ENCODE data around the gene FBLN5. TPM values are rescaled to one million over a fixed set of nuclear protein-coding genes. Genes with fewer than 3 reads are reported as not detected.
A peak's percentile ranks its signal among the peaks of the same experiment; 100 is the strongest.

Gene FBLN5
- total and polyA plus RNA-seq, 2 experiments from 2014 or later, result 157 to 337 TPM

DNA sequence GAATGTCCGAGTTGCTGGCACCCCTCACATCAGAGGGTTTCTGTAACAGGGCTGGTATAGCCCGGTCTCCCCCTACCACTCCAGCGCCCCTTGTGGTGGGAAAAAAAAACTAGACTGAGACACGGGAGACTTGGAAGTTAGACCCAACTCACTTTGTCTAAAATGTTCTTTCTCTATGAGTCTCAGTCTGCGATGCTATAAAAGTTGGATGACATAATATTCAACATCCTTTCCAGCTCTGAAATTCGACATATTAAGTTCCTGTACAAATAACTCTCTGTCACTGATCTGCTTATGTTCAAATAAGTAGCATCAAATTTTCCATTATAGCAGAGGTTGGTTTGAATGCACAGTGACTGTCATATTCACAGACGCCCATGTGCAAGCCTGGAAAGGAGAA, 54.5 kb downstream of the FBLN5 start:
- Histone ChIP-seq H3K27ac (no peak overlapping the region), H3K79me2 (no peaks in the 10 kb centered on the region), H4K20me1 (ENCODE audit: insufficient read depth, poor library complexity, severe bottlenecking) (no peaks in the 10 kb centered on the region), H3K9me2 (replicated peaks; ENCODE audit: insufficient read depth) (no peaks in the 10 kb centered on the region), H3K9me3 (ENCODE audit: low read depth) (no peaks in the 10 kb centered on the region), H3K36me3 (replicated peaks; ENCODE audit: insufficient read depth, low read depth) (no peaks in the 10 kb centered on the region), H3K4me1 (ENCODE audit: insufficient read depth) (peaks cover under 1% of the 10 kb centered on the region), H3K4me2 (no peak overlapping the region), H3K27me3 (no peaks in the 10 kb centered on the region), H3K4me3 (no peak overlapping the region), H2AFZ (no peak overlapping the region)
- no peak for DNase-seq (ENCODE audit: low spot score)
- TF ChIP-seq, protein P1, sequence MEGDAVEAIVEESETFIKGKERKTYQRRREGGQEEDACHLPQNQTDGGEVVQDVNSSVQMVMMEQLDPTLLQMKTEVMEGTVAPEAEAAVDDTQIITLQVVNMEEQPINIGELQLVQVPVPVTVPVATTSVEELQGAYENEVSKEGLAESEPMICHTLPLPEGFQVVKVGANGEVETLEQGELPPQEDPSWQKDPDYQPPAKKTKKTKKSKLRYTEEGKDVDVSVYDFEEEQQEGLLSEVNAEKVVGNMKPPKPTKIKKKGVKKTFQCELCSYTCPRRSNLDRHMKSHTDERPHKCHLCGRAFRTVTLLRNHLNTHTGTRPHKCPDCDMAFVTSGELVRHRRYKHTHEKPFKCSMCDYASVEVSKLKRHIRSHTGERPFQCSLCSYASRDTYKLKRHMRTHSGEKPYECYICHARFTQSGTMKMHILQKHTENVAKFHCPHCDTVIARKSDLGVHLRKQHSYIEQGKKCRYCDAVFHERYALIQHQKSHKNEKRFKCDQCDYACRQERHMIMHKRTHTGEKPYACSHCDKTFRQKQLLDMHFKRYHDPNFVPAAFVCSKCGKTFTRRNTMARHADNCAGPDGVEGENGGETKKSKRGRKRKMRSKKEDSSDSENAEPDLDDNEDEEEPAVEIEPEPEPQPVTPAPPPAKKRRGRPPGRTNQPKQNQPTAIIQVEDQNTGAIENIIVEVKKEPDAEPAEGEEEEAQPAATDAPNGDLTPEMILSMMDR (IDR thresholded peaks at IDR 0.05; ENCODE audit: poor library complexity), result peak; percentile 35
- no peak for TF ChIP-seq EZH2 (IDR thresholded peaks at IDR 0.05; ENCODE audit: borderline replicate concordance)
- WGBS (ENCODE audit: low lambda C conversion rate, missing lambda C conversion rate), result 25% methylated on average over 7 of the region's 7 CpGs

DNA sequence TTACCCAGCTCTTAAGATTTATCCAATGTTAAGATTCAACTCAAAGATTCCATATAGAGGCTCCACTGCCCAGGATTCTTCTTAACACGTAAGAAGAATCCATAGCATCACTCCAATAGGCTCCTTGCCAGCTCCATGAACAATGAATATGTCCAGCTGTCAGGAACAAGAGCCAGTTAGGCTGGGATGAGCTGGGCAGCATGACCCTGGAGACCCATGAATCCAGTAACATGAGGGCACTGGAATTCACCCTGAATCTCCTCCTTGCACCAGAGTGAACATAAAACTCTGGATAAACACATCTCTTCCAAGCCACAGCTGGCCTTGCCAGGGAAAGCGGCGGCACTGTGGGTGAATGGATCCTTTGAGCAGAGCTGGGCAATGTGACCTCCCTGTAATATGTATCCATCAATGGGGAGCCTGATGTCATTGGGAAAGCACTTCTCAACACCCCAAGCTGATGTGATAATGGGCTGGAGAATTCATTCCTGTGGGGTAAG, 55.7 kb downstream of the FBLN5 start:
- Histone ChIP-seq H4K20me1 (ENCODE audit: insufficient read depth, poor library complexity, severe bottlenecking) (no peaks in the 10 kb centered on the region), H3K4me3 (no peak overlapping the region), H3K27me3 (no peaks in the 10 kb centered on the region), H3K36me3 (replicated peaks; ENCODE audit: insufficient read depth, low read depth) (no peaks in the 10 kb centered on the region), H3K9me3 (ENCODE audit: low read depth) (no peaks in the 10 kb centered on the region), H3K4me2 (no peak overlapping the region), H2AFZ (no peak overlapping the region), H3K4me1 (ENCODE audit: insufficient read depth) (no peaks in the 10 kb centered on the region), H3K9me2 (replicated peaks; ENCODE audit: insufficient read depth) (no peaks in the 10 kb centered on the region), H3K27ac (no peak overlapping the region), H3K79me2 (no peaks in the 10 kb centered on the region)
- TF ChIP-seq EZH2phosphoT487 (IDR thresholded peaks at IDR 0.05; ENCODE audit: low read depth, severe bottlenecking, unreplicated experiment) (no peak), EZH2 (IDR thresholded peaks at IDR 0.05; ENCODE audit: borderline replicate concordance) (no peak)
- TF ChIP-seq, protein P1 (IDR thresholded peaks at IDR 0.05; ENCODE audit: poor library complexity), result no peak
- DNase-seq (ENCODE audit: low spot score), result no peak
- 90% methylated on average over 3 of the region's 3 CpGs for WGBS (ENCODE audit: low lambda C conversion rate, missing lambda C conversion rate)

DNA sequence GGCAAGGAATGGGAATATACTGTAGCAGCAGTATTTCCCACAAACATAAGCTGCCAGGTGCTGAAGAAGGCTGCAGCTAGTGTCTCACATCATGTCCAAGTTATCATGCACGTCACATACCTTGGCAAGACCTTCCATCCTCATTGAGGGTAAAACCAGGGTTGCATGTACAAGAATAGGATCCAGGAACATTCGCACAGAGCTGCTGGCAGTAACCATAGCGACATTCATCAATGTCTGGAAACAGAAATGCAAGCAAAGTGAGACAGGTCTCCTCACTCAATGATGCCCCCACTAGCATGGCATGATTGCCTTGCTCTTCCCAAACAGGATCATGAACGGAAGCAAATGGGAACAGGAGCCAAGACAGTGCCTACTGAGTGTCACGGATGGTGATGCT, 56.4 kb downstream of the FBLN5 start:
- WGBS (ENCODE audit: low lambda C conversion rate, missing lambda C conversion rate), result 97% methylated on average over 5 of the region's 5 CpGs
- H3K27me3 ChIP-seq, result no peaks in the 10 kb centered on the region
- no peak overlapping the region for H3K4me3 ChIP-seq
- H3K9me3 ChIP-seq (ENCODE audit: low read depth), result no peaks in the 10 kb centered on the region
- no peaks in the 10 kb centered on the region for H4K20me1 ChIP-seq (ENCODE audit: insufficient read depth, poor library complexity, severe bottlenecking)
- TF ChIP-seq EZH2 (IDR thresholded peaks at IDR 0.05; ENCODE audit: borderline replicate concordance) (no peak), EZH2phosphoT487 (IDR thresholded peaks at IDR 0.05; ENCODE audit: low read depth, severe bottlenecking, unreplicated experiment) (no peak)
- TF ChIP-seq, protein P1 (IDR thresholded peaks at IDR 0.05; ENCODE audit: poor library complexity), result no peak
- no peaks in the 10 kb centered on the region for H3K79me2 ChIP-seq
- no peaks in the 10 kb centered on the region for H3K36me3 ChIP-seq (replicated peaks; ENCODE audit: insufficient read depth, low read depth)
- no peak overlapping the region for H3K4me2 ChIP-seq
- DNase-seq (ENCODE audit: low spot score), result no peak
- no peak overlapping the region for H3K27ac ChIP-seq
- no peaks in the 10 kb centered on the region for H3K9me2 ChIP-seq (replicated peaks; ENCODE audit: insufficient read depth)
- H2AFZ ChIP-seq, result no peak overlapping the region
- H3K4me1 ChIP-seq (ENCODE audit: insufficient read depth), result no peaks in the 10 kb centered on the region

DNA sequence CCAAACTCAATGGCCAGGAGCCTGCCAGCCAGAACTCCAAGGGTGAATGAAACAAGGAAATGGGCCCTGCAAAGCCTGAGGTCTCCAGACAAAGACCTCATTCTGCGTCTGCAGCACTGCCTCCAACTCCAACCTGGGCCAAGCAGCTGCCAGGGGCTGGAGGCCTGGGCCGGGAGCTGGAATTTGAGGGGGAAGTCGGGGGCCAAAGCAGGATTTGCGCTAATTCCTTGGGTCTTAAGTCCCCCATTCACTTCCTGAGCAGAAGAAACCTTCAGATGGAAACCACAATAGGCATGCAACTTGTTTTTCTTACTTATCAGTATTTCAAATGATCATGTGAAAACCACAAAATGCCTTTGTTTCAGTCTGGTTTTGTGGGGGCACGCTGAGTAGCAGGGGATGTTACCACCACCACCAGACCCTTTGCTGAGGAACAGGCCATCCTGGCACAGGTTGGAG, 57.2 kb downstream of the FBLN5 start:
- no peak overlapping the region for H3K4me3 ChIP-seq
- 71% methylated on average over 5 of the region's 5 CpGs for WGBS (ENCODE audit: low lambda C conversion rate, missing lambda C conversion rate)
- H3K79me2 ChIP-seq, result no peaks in the 10 kb centered on the region
- no peaks in the 10 kb centered on the region for H3K27me3 ChIP-seq
- H4K20me1 ChIP-seq (ENCODE audit: insufficient read depth, poor library complexity, severe bottlenecking), result no peaks in the 10 kb centered on the region
- H3K27ac ChIP-seq, result no peak overlapping the region
- no peak overlapping the region for H3K4me2 ChIP-seq
- DNase-seq (ENCODE audit: low spot score), result no peak
- TF ChIP-seq EZH2 (IDR thresholded peaks at IDR 0.05; ENCODE audit: borderline replicate concordance) (no peak), EZH2phosphoT487 (IDR thresholded peaks at IDR 0.05; ENCODE audit: low read depth, severe bottlenecking, unreplicated experiment) (no peak)
- TF ChIP-seq, protein P1 (IDR thresholded peaks at IDR 0.05; ENCODE audit: poor library complexity), result no peak
- H3K9me3 ChIP-seq (ENCODE audit: low read depth), result no peaks in the 10 kb centered on the region
- no peaks in the 10 kb centered on the region for H3K9me2 ChIP-seq (replicated peaks; ENCODE audit: insufficient read depth)
- no peaks in the 10 kb centered on the region for H3K36me3 ChIP-seq (replicated peaks; ENCODE audit: insufficient read depth, low read depth)
- H2AFZ ChIP-seq, result no peak overlapping the region
- no peaks in the 10 kb centered on the region for H3K4me1 ChIP-seq (ENCODE audit: insufficient read depth)

Measured in hepatocyte (in vitro differentiated cells).